PFSK-1 (cell line): ENCODE data around the gene AUTS2.

Experiments used
- FOXP2 ChIP-seq: optimal IDR thresholded peaks from 2 replicates; pipeline ENCODE3; 2011; ENCODE audit warnings: borderline replicate concordance, control low read depth, inconsistent platforms; ENCODE audit not compliant: insufficient read depth; ENCODE audit errors: extremely low read length, extremely low read depth
- POLR2AphosphoS5 ChIP-seq: IDR thresholded peaks from 2 replicates; pipeline ENCODE4 v1.6.1; 2012; ENCODE audit warnings: low read depth, mild to moderate bottlenecking, control low read depth, low read length, moderate library complexity
- REST ChIP-seq, 2 experiments: IDR thresholded peaks; 2 replicates each; pipeline versions ENCODE4 v1.6.1 to v1.8.0; 2011 to 2012; ENCODE audit warnings: low read depth in 2 of 2, low read length in 2 of 2, control low read depth in 1 of 2, inconsistent platforms in 1 of 2, mild to moderate bottlenecking in 1 of 2, moderate library complexity in 1 of 2; ENCODE audit not compliant: insufficient read depth in 1 of 2
- SIN3A ChIP-seq: IDR thresholded peaks from 2 replicates; pipeline ENCODE4 v1.6.1; 2012; ENCODE audit warnings: mild to moderate bottlenecking, low read length, moderate library complexity, borderline replicate concordance; ENCODE audit not compliant: insufficient read depth
- TAF1 ChIP-seq: IDR thresholded peaks from 2 replicates; pipeline ENCODE4 v1.6.1; 2012; ENCODE audit warnings: low read length, control low read depth, borderline replicate concordance; ENCODE audit not compliant: insufficient read depth

Gene AUTS2

GRCh38 chr7:69895446-69895845 is 297.2 kb downstream of the AUTS2 start:
- TF ChIP-seq TAF1 = no peak
- no peak for TF ChIP-seq SIN3A
- no peak for TF ChIP-seq REST (IDR thresholded peaks at IDR 0.05; ENCODE audit: insufficient read depth in 1 of 2, low read depth in 2 of 2, low read length in 2 of 2)
- no peak for TF ChIP-seq POLR2AphosphoS5
- TF ChIP-seq FOXP2 = no peak

- TF ChIP-seq FOXP2 = no peak
- no peak for TF ChIP-seq POLR2AphosphoS5
- no peak for TF ChIP-seq TAF1
- TF ChIP-seq SIN3A = no peak
- no peak for TF ChIP-seq REST (IDR thresholded peaks at IDR 0.05; ENCODE audit: insufficient read depth in 1 of 2, low read depth in 2 of 2, low read length in 2 of 2)
These were observed 297.8 kb downstream of the AUTS2 start for GRCh38 chr7:69896121-69896520.

- TF ChIP-seq SIN3A (no peak), POLR2AphosphoS5 (no peak), FOXP2 (no peak), REST (IDR thresholded peaks at IDR 0.05; ENCODE audit: insufficient read depth in 1 of 2, low read depth in 2 of 2, low read length in 2 of 2) (no peak), TAF1 (no peak)
These were observed 299.9 kb downstream of the AUTS2 start for GRCh38 chr7:69898189-69898588.

GRCh38 chr7:69903410-69903809 is 305.1 kb downstream of the AUTS2 start:
- no peak for TF ChIP-seq POLR2AphosphoS5
- no peak for TF ChIP-seq SIN3A
- TF ChIP-seq FOXP2 = no peak
- no peak for TF ChIP-seq TAF1
- TF ChIP-seq REST (IDR thresholded peaks at IDR 0.05; ENCODE audit: insufficient read depth in 1 of 2, low read depth in 2 of 2, low read length in 2 of 2) = no peak

- TF ChIP-seq SIN3A (no peak), FOXP2 (no peak), TAF1 (no peak), POLR2AphosphoS5 (no peak), REST (IDR thresholded peaks at IDR 0.05; ENCODE audit: insufficient read depth in 1 of 2, low read depth in 2 of 2, low read length in 2 of 2) (no peak)
These were observed 308.2 kb downstream of the AUTS2 start for GRCh38 chr7:69906283-69906995.
